GM19468 (cell line): Measurements from ENCODE around the gene KIF2B.
"Not testable (repeated sequence)": the region's sequence is repeated elsewhere in the genome, so short reads cannot be mapped to it uniquely, and the experiment has no call there.

Experiments
- ATAC-seq: cut with Tn5 transposase; IDR thresholded peaks from one replicate; pipeline ENCODE4 v1.9.1; 2021; ENCODE audit warnings: mild to moderate bottlenecking, moderate library complexity, moderate number of reproducible peaks; ENCODE audit not compliant: unreplicated experiment; ENCODE audit errors: extremely low read depth

KIF2B gene

GRCh38 chr17:53822764-53823163, at the start of gene KIF2B:
Gene KIF2B (plus strand): TSS chr17:53822927. CDS start chr17:53823034, 107 bp downstream.
- no peak for ATAC-seq

GRCh38 chr17:53780320-53780719, 42.4 kb upstream of the KIF2B start:
- ATAC-seq: no peak

GRCh38 chr17:53791551-53791950, 31.2 kb upstream of the KIF2B start:
- ATAC-seq: no peak

GRCh38 chr17:53792451-53792850, 30.3 kb upstream of the KIF2B start:
- no peak for ATAC-seq

DNA sequence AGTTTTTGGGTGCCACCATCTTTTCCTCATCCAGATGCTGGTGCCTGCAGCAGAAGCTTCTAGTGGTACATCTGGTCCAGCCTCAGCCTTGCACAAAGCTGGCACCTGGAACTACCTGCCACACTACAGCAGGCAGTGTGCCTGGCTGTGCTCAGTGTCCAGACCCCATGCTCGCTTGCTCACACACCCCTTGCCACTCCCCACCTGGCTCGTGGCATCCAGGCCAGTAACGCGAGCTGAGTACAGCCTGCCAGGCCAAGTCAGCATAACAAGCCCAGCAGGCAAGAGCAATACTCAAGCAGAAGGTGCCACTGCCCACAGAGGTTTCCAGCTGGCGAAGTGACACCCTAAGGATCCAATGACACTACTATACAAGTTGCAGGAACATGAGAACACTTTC, 29.7 kb upstream of the KIF2B start:
- no peak for ATAC-seq

DNA sequence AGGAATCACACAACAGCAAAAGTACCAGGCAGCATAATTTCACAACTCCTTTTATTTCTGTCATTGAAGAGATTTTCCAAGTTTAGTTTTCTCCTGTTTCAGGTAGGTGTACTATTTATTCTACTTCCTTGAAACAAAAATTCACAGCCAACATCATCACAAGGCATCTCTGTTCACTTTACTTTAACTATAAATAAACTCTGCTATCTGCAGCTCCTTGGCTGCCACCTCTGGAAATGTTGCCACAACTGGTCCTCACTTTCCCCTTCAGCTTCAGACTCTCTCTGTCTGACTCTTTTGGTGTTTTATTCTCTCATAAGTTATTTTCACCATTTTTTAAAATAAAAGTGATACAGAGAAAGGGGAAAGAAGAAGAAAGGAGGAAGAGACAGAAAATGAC, 27.9 kb upstream of the KIF2B start:
- ATAC-seq: no peak

GRCh38 chr17:53796642-53797041, 26.1 kb upstream of the KIF2B start:
- no peak for ATAC-seq

- ATAC-seq: no peak
Measured at GRCh38 chr17:53797501-53797900, 25.2 kb upstream of the KIF2B start.

DNA sequence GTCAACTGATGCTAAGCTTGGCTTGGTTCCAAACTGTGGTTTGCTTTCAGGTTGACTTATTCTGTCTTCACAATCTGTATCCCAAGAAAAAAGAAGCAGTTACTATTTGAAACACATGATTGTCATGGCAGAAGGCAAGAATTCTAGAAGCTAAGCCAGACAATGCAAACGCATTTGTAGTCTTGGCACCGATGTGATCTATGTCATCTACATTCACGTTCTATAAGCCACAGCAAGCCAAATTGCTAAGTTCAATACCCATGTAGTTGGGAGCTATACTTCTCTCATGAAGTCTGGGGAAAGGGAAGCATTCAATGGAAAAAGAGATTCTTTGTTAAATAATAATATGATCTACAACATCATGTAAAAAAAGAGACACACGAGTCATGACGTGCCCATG, 18.3 kb upstream of the KIF2B start:
- ATAC-seq: no peak

- no peak for ATAC-seq
Measured at GRCh38 chr17:53806473-53806872, 16.3 kb upstream of the KIF2B start.

DNA sequence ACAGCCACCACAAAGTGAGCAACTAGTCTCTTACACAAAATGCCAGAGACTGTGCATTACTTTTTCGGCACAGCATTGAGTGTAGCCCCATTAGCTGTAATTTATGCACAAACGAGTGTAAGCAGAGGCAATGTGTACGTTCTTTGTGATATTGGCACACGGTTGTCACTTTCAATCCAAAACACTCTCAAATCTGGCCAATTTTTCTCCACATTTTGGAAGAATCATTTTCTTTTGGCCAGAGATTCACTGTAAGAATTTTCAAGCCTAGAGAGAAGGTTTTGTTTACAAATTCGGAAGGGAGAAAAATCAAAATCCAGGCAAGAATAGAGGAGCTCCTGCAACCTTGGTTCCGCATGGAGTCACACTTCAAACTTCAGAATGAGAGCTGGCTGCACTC, 15.4 kb upstream of the KIF2B start:
- no peak for ATAC-seq

DNA sequence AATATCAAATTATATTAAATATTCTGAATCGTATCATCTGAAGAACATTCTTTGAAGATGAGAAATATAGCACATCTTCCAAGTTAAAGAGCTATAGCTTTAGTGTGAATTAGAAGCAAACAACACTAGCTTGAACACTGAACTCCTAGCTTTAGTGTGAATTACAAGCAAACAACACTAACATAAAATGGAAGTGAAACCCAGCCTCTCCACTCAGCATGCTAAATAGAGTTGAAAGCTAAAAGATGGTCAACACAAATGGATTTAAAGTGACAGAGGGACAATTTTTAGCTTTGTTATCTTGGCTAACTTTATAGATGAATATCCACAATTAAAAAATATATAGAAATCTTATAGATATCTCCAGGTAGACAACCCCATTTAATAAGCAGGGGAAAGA, 4.5 kb upstream of the KIF2B start:
- no peak for ATAC-seq

- no peak for ATAC-seq
Measured at GRCh38 chr17:53818929-53819328, 3.8 kb upstream of the KIF2B start.

- ATAC-seq: no peak
Measured at GRCh38 chr17:53819956-53820355, 2.8 kb upstream of the KIF2B start.

DNA sequence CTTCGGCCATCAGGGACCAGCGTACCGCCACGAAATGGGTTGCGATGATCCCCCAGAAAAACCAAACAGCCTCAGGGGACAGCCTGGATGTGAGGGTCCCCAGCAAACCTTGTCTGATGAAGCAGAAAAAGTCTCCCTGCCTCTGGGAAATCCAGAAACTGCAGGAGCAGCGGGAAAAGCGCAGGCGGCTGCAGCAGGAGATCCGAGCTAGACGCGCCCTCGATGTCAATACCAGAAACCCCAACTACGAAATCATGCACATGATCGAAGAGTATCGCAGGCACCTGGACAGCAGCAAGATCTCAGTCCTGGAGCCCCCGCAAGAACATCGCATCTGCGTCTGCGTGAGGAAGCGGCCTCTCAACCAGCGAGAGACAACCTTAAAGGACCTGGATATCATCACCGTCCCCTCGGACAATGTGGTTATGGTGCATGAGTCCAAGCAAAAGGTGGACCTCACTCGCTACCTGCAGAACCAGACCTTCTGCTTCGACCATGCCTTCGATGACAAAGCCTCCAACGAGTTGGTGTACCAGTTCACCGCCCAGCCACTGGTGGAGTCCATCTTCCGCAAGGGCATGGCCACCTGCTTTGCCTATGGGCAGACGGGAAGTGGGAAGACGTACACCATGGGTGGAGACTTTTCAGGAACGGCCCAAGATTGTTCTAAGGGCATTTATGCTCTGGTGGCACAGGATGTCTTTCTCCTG, 769 bp downstream of the KIF2B start:
- ATAC-seq: no peak

DNA sequence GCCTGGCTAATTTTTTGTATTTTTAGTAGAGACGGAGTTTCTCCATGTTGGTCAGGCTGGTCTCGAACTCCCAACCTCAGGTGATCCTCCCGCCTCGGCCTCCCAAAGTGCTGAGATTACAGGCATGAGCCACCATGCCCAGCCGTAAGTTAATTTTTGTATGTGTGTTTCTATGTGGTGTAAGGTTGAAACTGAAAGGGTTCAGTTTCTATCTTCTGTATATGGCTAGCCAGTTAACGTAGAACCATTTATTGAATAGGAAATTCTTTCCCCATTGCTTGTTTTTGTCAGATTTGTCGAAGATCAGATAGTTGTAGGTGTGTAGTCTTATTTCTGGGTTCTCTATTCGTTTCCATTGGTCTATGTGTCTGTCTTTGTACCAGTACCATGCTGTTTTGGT, 12.0 kb downstream of the KIF2B start:
- ATAC-seq: not testable (repeated sequence)

- no peak for ATAC-seq
Measured at GRCh38 chr17:53837131-53837530, 14.4 kb downstream of the KIF2B start.

- no peak for ATAC-seq
Measured at GRCh38 chr17:53844491-53845107, 21.9 kb downstream of the KIF2B start.

GRCh38 chr17:53871128-53871527, 48.4 kb downstream of the KIF2B start:
- not testable (repeated sequence) for ATAC-seq
